Activated CD4-positive, alpha-beta memory T cell treated with anti-CD3 and anti-CD28 coated beads for 36 hours (primary cell): Measurements from ENCODE around the gene AACS. TPM values are rescaled to one million over a fixed set of nuclear protein-coding genes. Genes with fewer than 3 reads are reported as not detected.
"Not testable (repeated sequence)": the region's sequence is repeated elsewhere in the genome, so short reads cannot be mapped to it uniquely, and the experiment has no call there.

Experiments used
- CTCF ChIA-PET: fragments of 350-600 bp; sonication (Branson Sonifier 250); formaldehyde crosslinking; loops from one replicate; lab custom pipeline; 2021; ENCODE audit warnings: antibody characterized with exemption, inconsistent platforms; lab: Charles Lee
- POLR2A ChIA-PET: fragments of 350-600 bp; sonication (Branson Sonifier 250); formaldehyde crosslinking; loops from one replicate; lab custom pipeline; 2021; ENCODE audit warnings: antibody characterized with exemption; lab: Charles Lee
- DNase-seq: peaks from one replicate; pipeline ENCODE4 v3.0.0-alpha.2; 2020
- H3K27ac Mint-ChIP-seq: one replicate; pipeline ENCODE4 v1.8.0; 2021; ENCODE audit warnings: mixed read lengths
- H3K27me3 Mint-ChIP-seq: one replicate; pipeline ENCODE4 v1.8.0; 2021; ENCODE audit warnings: mixed read lengths
- H3K36me3 Mint-ChIP-seq: one replicate; pipeline ENCODE4 v1.8.0; 2021; ENCODE audit warnings: mixed read lengths
- H3K4me1 Mint-ChIP-seq: one replicate; pipeline ENCODE4 v1.8.0; 2021; ENCODE audit warnings: low read depth, mixed read lengths
- H3K4me3 Mint-ChIP-seq: one replicate; pipeline ENCODE4 v1.8.0; 2021; ENCODE audit warnings: mild to moderate bottlenecking, mixed read lengths
- H3K9me3 Mint-ChIP-seq: one replicate; pipeline ENCODE4 v1.8.0; 2021; ENCODE audit warnings: mixed read lengths
- intact Hi-C: fragments of 100-400 bp; cut with micrococcal nuclease; formaldehyde crosslinking; loops from one replicate; pipeline ENCODE4 v1.15.1; 2023
- total RNA-seq, 2 experiments: library from RNA; stranded (reverse); gene quantifications; one replicate each; pipeline ENCODE4 v1.2.3, GENCODE V29; 2021

The AACS gene
- total RNA-seq, 2 experiments from 2014 or later = 17.3 to 17.6 TPM

- DNase-seq = no peak
- Mint-ChIP-seq H3K36me3 (peaks cover 5% of the 10 kb centered on the region), H3K4me1 (no peaks in the 10 kb centered on the region), H3K27ac (no peak overlapping the region), H3K4me3 (no peak overlapping the region), H3K27me3 (no peaks in the 10 kb centered on the region), H3K9me3 (no peaks in the 10 kb centered on the region)
- intact Hi-C loops = no loop called here
- ChIA-PET CTCF (no interaction called here), POLR2A (no interaction called here)
Measured at GRCh38 chr12:125096894-125097293, 31.7 kb downstream of the AACS start.

GRCh38 chr12:125097427-125097826 lies 32.2 kb downstream of the AACS start:
- peaks cover 5% of the 10 kb centered on the region for H3K36me3 Mint-ChIP-seq
- intact Hi-C loops = no loop called here
- no peaks in the 10 kb centered on the region for H3K27me3 Mint-ChIP-seq
- ChIA-PET POLR2A (no interaction called here), CTCF (no interaction called here)
- H3K27ac Mint-ChIP-seq = no peak overlapping the region
- no peak for DNase-seq
- no peak overlapping the region for H3K4me3 Mint-ChIP-seq
- H3K4me1 Mint-ChIP-seq = no peaks in the 10 kb centered on the region
- no peaks in the 10 kb centered on the region for H3K9me3 Mint-ChIP-seq

GRCh38 chr12:125098676-125099408 lies 33.6 kb downstream of the AACS start:
- no peaks in the 10 kb centered on the region for H3K27me3 Mint-ChIP-seq
- H3K27ac Mint-ChIP-seq = no peak overlapping the region
- ChIA-PET CTCF (no interaction called here), POLR2A (no interaction called here)
- H3K9me3 Mint-ChIP-seq = no peaks in the 10 kb centered on the region
- peaks cover 11% of the 10 kb centered on the region for H3K36me3 Mint-ChIP-seq
- H3K4me3 Mint-ChIP-seq = no peak overlapping the region
- DNase-seq = no peak
- H3K4me1 Mint-ChIP-seq = no peaks in the 10 kb centered on the region
- intact Hi-C loops = no loop called here

GRCh38 chr12:125099409-125099782 lies 34.2 kb downstream of the AACS start:
- intact Hi-C loops = no loop called here
- CTCF ChIA-PET = no interaction called here
- Mint-ChIP-seq H3K4me3 (no peak overlapping the region), H3K27me3 (no peaks in the 10 kb centered on the region), H3K4me1 (no peaks in the 10 kb centered on the region), H3K27ac (no peak overlapping the region), H3K9me3 (no peaks in the 10 kb centered on the region), H3K36me3 (peaks cover 14% of the 10 kb centered on the region)
- DNase-seq = no peak
- POLR2A ChIA-PET = no interaction called here

DNA sequence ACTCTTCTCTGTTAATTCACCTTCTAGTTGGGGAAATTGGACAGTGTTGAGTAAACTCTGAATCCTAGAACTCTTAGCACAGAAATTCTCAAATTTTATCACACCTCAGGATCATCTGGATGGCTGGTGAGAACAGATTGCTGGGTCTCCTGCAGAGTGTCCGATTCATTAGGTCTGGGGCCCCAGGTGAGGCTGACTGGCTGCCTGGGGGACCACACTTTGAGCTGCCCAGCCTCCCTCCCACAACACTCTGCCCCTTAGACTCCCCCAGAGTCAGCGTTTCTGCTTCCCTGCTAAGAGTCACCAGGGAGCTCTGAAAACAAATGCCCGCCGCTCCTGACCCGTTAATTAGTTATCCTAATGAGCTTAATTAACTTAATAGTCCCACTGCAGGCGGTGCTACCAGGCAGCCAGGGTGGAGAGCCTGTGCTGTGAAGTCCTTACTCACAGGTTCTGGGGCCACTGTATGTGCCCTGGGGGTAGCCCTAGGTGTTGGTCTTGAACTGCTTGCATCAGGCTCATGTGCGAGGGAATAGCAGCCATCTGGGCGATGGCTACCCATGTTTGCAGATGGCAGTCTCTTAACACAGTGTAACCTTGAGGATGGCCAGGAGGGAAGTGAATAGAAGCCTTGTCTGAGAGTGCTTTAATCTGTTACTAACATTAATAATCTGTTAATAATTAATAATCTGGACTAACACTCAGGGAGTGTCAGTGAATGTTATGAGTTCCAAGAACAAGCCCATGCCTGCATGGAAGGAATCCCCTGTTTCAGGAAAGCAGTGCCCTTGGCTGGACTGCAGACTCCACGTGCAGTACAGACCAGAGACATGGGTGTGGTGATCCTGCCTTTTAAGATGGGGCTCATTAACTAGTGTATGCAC lies 35.6 kb downstream of the AACS start:
- H3K27ac Mint-ChIP-seq = no peak overlapping the region
- H3K4me1 Mint-ChIP-seq = no peaks in the 10 kb centered on the region
- DNase-seq = no peak
- intact Hi-C loops = no loop called here
- H3K4me3 Mint-ChIP-seq = no peak overlapping the region
- peaks cover 15% of the 10 kb centered on the region for H3K36me3 Mint-ChIP-seq
- H3K9me3 Mint-ChIP-seq = no peaks in the 10 kb centered on the region
- H3K27me3 Mint-ChIP-seq = no peaks in the 10 kb centered on the region
- ChIA-PET POLR2A (no interaction called here), CTCF (no interaction called here)

GRCh38 chr12:125104982-125105381 lies 39.7 kb downstream of the AACS start:
- ChIA-PET CTCF (no interaction called here), POLR2A (no interaction called here)
- intact Hi-C loops = no loop called here
- Mint-ChIP-seq H3K9me3 (no peaks in the 10 kb centered on the region), H3K27ac (no peak overlapping the region), H3K27me3 (no peaks in the 10 kb centered on the region), H3K4me3 (no peak overlapping the region), H3K36me3 (peaks cover 32% of the 10 kb centered on the region), H3K4me1 (no peaks in the 10 kb centered on the region)
- no peak for DNase-seq

GRCh38 chr12:125105600-125105999 lies 40.4 kb downstream of the AACS start:
- DNase-seq = no peak
- ChIA-PET CTCF (no interaction called here), POLR2A (no interaction called here)
- Mint-ChIP-seq H3K9me3 (no peaks in the 10 kb centered on the region), H3K4me3 (no peak overlapping the region), H3K36me3 (peaks cover 34% of the 10 kb centered on the region), H3K27me3 (no peaks in the 10 kb centered on the region), H3K4me1 (no peaks in the 10 kb centered on the region), H3K27ac (no peak overlapping the region)
- intact Hi-C loops = no loop called here

- Mint-ChIP-seq H3K4me3 (no peak overlapping the region), H3K36me3 (peaks cover 25% of the 10 kb centered on the region), H3K27ac (no peak overlapping the region), H3K27me3 (no peaks in the 10 kb centered on the region), H3K4me1 (no peaks in the 10 kb centered on the region), H3K9me3 (no peaks in the 10 kb centered on the region)
- CTCF ChIA-PET = no interaction called here
- POLR2A ChIA-PET = no interaction called here
- intact Hi-C loops = no loop called here
- DNase-seq = no peak
Measured at GRCh38 chr12:125110641-125111360, 45.6 kb downstream of the AACS start.

GRCh38 chr12:125111403-125111802 lies 46.2 kb downstream of the AACS start:
- Mint-ChIP-seq H3K27me3 (no peaks in the 10 kb centered on the region), H3K27ac (no peak overlapping the region), H3K9me3 (no peaks in the 10 kb centered on the region), H3K4me3 (no peak overlapping the region), H3K36me3 (peaks cover 25% of the 10 kb centered on the region), H3K4me1 (no peaks in the 10 kb centered on the region)
- intact Hi-C loops = no loop called here
- no peak for DNase-seq
- ChIA-PET POLR2A (no interaction called here), CTCF (no interaction called here)

GRCh38 chr12:125112614-125113013 lies 47.4 kb downstream of the AACS start:
- CTCF ChIA-PET, H3K9me3 Mint-ChIP-seq, POLR2A ChIA-PET, H3K27me3 Mint-ChIP-seq, H3K4me3 Mint-ChIP-seq, intact Hi-C loops, H3K4me1 Mint-ChIP-seq, H3K27ac Mint-ChIP-seq, DNase-seq: not testable (repeated sequence)
- peaks cover 20% of the 10 kb centered on the region for H3K36me3 Mint-ChIP-seq

- H3K36me3 Mint-ChIP-seq = peaks cover 18% of the 10 kb centered on the region
- H3K4me3 Mint-ChIP-seq = no peak overlapping the region
- H3K9me3 Mint-ChIP-seq = no peaks in the 10 kb centered on the region
- no peak overlapping the region for H3K27ac Mint-ChIP-seq
- no peaks in the 10 kb centered on the region for H3K4me1 Mint-ChIP-seq
- intact Hi-C loops = no loop called here
- POLR2A ChIA-PET = no interaction called here
- CTCF ChIA-PET = no interaction called here
- no peak for DNase-seq
- H3K27me3 Mint-ChIP-seq = no peaks in the 10 kb centered on the region
Measured at GRCh38 chr12:125113263-125113662, 48.0 kb downstream of the AACS start.

GRCh38 chr12:125113789-125114188 lies 48.6 kb downstream of the AACS start:
- ChIA-PET POLR2A (no interaction called here), CTCF (no interaction called here)
- H3K4me1 Mint-ChIP-seq = no peaks in the 10 kb centered on the region
- no peak overlapping the region for H3K4me3 Mint-ChIP-seq
- H3K27me3 Mint-ChIP-seq = no peaks in the 10 kb centered on the region
- DNase-seq = no peak
- intact Hi-C loops = no loop called here
- peaks cover 20% of the 10 kb centered on the region for H3K36me3 Mint-ChIP-seq
- H3K27ac Mint-ChIP-seq = no peak overlapping the region
- H3K9me3 Mint-ChIP-seq = no peaks in the 10 kb centered on the region
